GM12892 (cell line): Measurements from ENCODE around the gene P2RY2.

Experiments used
- DNase-seq: peaks from one replicate; pipeline ENCODE4 v3.0.0; 2011; ENCODE audit not compliant: insufficient read length
- FAIRE-seq: peaks from 2 replicates; lab custom pipeline; 2011; peaks lifted over from hg19 to GRCh38; lab: Jason Lieb, UNC
- POLR2A ChIP-seq: IDR thresholded peaks from 2 replicates; pipeline ENCODE4 v1.6.1; 2011; ENCODE audit warnings: low read depth, low read length, control low read depth
- POLR2AphosphoS5 ChIP-seq: IDR thresholded peaks from 2 replicates; pipeline ENCODE4 v1.6.1; 2011; ENCODE audit warnings: low read depth, low read length, control low read depth
- TAF1 ChIP-seq: IDR thresholded peaks from 2 replicates; pipeline ENCODE4 v1.6.1; 2011; ENCODE audit warnings: low read depth, mild to moderate bottlenecking, control low read depth, low read length, borderline replicate concordance

P2RY2 gene

DNA sequence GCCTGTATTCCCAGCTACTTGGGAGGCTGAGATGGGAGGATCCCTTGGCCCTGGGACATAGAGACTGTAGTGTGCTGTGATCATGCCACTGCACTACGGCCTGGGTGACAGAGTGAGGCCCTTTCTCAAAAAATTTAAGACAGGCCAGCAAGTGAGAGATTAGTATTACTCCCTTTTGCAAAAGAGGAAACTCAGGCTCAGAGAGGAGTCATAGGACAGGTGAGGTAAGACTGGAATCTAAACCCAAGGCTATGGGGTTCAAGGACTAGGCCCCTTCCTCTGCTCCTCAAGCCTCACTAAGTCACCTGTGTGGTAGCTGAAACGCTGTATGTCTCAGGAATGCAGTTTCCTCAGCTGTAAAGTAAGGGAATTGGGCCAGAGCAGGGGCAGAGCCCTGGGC lies 1.6 kb upstream of the P2RY2 start:
- FAIRE-seq = no peak
- TF ChIP-seq POLR2AphosphoS5 (no peak), TAF1 (no peak), POLR2A (no peak)

GRCh38 chr11:73217131-73217809 lies 811 bp upstream of the P2RY2 start:
- TF ChIP-seq POLR2A (no peak), TAF1 (no peak), POLR2AphosphoS5 (no peak)
- FAIRE-seq (no peak), DNase-seq (no peak)

More for the DNA sequence above, 1.6 kb upstream of the P2RY2 start:
- DNase-seq = no peak

GRCh38 chr11:73217810-73218105 lies 323 bp upstream of the P2RY2 start:
- DNase-seq = no peak
- no peak for FAIRE-seq
- no peak for TF ChIP-seq TAF1
- no peak for TF ChIP-seq POLR2A
- TF ChIP-seq POLR2AphosphoS5 = no peak

DNA sequence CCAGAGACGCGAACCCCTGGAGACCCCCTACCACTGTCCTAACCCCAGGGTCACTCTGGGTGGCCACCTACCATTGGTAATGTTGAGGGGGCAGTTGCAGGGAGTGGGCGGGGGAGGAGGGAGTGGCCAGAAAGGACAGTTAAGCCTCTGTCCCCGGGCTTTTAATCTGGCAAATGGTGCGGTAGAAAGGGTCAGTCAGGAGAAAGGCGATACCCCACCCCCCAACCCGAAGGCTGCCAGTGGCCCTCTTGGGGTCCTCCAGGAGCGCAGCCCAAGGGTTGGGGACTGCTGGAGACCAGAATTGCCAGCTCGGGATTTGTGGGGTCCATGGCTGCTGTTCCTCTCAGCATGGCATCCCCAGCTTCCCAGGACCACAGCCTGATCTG lies 742 bp downstream of the P2RY2 start:
- DNase-seq (no peak), FAIRE-seq (no peak)
- TF ChIP-seq TAF1 (no peak), POLR2AphosphoS5 (no peak), POLR2A (no peak)

- FAIRE-seq (no peak), DNase-seq (no peak)
- no peak for TF ChIP-seq TAF1
- TF ChIP-seq POLR2AphosphoS5 = no peak
These were observed 1.6 kb downstream of the P2RY2 start for GRCh38 chr11:73219396-73220285.

GRCh38 chr11:73221451-73221850 lies 3.4 kb downstream of the P2RY2 start:
- TF ChIP-seq POLR2A = no peak
- FAIRE-seq = no peak

DNA sequence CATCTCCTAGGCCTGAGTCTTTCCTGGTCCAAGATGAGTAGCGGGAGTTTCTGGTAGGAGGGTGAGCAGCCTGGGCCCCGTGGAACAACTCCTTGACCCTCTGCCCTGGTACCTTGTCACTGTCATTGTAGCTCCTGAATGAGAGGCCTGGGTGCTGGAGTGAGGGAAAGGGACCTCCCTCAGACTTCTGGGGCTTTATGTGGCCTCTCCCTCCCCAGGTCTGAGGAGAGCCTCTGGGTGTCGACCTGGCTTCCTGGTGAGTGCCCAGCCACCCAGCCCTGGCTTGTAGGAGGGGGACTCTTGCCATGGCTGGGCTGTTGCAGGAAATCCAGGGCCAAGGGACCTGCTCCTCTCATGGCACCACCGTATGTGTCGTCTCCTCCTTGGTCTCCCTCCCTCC lies 3.9 kb downstream of the P2RY2 start:
- TF ChIP-seq TAF1 (no peak), POLR2A (no peak), POLR2AphosphoS5 (no peak)
- DNase-seq (no peak), FAIRE-seq (no peak)

More at GRCh38 chr11:73221451-73221850, 3.4 kb downstream of the P2RY2 start:
- DNase-seq = no peak

DNA sequence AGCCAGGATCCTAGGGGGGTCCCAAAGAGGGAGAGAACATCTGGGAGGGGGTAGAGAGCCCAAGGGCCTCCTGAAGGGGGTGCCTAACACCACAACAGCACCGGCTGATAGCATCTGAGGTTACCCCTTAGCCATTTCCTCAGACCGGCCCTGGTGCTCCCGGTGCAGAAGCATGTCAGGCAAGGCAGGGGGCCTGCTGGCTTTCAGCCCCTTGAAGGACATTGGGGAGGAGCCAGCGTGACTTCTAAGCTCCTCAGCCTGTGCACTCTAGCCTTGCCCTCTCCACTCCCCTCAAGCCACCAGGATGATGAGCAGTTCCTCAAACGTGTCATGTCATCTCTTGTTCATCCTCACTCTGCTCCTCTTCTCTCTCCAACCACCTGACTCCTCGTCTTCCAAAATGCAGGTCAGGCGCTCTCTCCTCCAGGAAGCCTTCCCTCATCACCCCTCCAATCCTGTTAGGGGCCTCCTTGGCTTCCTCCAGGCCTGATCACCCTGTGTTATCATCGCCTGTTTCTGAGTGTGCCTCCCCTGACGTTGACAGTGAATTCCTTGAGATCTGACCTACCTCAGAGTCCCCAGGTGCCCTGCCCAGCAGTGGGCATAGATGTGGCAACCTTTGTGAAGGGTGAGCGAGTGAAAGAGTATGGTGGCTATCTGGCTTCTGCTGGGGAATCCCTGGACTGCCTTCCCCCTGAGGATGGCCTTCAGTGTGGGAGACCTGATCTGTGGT lies 6.1 kb downstream of the P2RY2 start:
- DNase-seq = no peak
- no peak for TF ChIP-seq POLR2AphosphoS5
- TF ChIP-seq POLR2A = no peak
- TF ChIP-seq TAF1 = no peak
- FAIRE-seq = peak; percentile 80

DNA sequence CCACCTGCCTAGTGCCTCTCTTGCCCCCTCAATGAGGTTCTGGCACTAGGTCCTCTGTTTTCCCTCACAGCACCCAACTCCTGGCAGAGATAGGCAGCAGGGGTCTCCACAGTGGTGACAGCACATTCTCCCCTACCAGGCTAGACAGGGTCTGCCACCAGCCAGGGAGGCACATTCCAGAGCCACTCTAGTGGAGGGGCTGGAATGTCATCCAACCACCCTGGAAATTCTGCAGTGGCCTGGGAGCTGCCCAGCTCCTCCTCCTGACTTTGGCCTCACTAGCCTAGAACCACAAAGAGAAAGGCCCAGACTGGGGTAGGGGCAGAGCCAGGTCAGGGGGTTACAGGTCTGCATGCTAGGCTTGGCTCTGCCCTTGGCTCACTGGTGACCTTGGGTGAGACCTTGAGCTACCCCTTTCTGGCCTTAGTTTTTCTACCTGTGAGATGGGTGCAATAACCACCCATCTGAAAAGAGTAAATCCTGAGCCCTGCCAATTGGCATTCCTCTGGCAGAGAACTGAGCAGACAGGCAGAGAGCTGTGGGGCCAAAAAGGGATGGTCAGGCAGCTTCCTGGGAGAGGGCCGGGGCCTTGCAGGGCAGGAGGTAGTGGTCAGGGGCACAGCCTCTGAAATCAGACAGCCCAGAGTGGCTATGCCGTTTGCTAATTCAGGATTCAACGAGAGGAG lies 7.1 kb downstream of the P2RY2 start:
- no peak for DNase-seq
- no peak for FAIRE-seq
- no peak for TF ChIP-seq TAF1

DNA sequence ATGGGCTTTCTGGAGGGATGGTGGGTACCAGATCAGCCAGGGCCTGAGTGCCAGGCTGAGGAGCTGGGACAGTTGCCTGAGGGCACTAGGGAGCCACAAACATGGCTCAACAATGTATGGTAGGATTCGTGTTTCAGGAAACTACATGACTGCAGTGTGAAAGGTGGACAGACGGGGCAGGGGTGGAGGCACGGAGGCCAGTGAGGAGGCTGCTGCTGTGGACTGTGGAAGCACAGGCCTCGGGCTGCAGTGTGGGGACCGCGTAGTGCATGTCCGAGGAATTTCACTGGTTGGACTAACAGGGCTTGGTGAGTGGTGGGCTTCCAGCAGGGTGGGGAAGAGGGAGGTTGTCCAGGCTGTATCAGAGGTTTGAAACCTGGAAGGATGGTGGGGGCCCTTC lies 7.8 kb downstream of the P2RY2 start:
- DNase-seq (no peak), FAIRE-seq (no peak)
- TF ChIP-seq POLR2AphosphoS5 = no peak
- TF ChIP-seq POLR2A = no peak
- no peak for TF ChIP-seq TAF1

DNA sequence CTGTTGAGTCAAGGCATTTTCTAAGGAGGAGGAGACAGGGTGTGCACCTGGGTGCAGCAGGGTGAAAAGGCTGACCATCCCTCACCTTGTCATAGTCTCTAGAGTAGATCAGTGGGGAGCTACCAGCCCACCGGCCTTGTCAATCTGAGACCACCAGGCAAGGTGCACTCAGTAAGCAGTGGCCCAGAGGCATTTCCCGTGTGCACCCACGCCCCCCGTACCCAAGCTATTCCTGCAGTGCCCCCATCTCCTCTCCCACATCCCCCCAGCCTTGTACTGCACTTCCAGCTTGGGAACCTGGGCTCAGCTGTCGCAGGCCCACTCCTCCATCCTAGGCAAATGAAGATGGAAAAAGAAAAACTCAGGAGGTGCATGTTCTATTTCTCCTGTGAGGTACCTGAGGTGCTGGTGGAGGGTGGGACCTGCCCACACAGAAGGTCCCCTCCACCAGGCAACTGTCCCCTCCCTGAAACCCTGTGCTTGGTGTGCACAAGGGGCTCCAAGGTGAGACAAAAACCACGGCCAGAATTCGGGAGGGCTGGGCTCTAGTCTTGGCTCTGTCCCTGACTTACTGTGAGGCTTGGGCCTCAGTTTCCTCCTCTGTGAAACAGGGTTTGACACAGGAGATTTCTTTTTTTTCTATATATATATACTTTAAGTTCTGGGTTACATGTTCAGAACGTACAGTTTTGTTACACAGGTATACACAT lies 8.4 kb downstream of the P2RY2 start:
- FAIRE-seq (no peak), DNase-seq (no peak)
- no peak for TF ChIP-seq POLR2AphosphoS5
- TF ChIP-seq POLR2A = no peak
- TF ChIP-seq TAF1 = no peak
